Lung (tissue), 12 donors: ENCODE results near the gene ATF6. TPM values are rescaled to one million over a fixed set of nuclear protein-coding genes. Genes with fewer than 3 reads are reported as not detected.

Source experiments
- ATAC-seq: fragments of 200-7000 bp; cut with Tn5 transposase; one replicate; pipeline ENCODE4 v1.9.1; 2020; ENCODE audit warnings: moderate number of reproducible peaks; ENCODE audit not compliant: insufficient read depth, low FRiP score
- DNase-seq, 3 donors: peaks; one replicate each; pipeline ENCODE4 v3.0.0-alpha.2; 2013 to 2017
- H3K27ac ChIP-seq, 2 donors: one replicate each; pipeline ENCODE4 v1.5.1; 2013; ENCODE audit warnings: mild to moderate bottlenecking in 2 of 2, moderate library complexity in 2 of 2, control low read depth in 1 of 2, inconsistent platforms in 1 of 2, low read depth in 1 of 2, low read length in 1 of 2
- H3K27me3 ChIP-seq, 3 donors: one replicate each; pipeline ENCODE4 v1.5.1; 2013; ENCODE audit warnings: low read length in 2 of 3; ENCODE audit not compliant: control insufficient read depth in 3 of 3, insufficient read depth in 3 of 3
- H3K36me3 ChIP-seq, 4 donors: one replicate each; pipeline ENCODE4 v1.5.1; 2013; ENCODE audit warnings: low read length in 4 of 4, mild to moderate bottlenecking in 1 of 4, moderate library complexity in 1 of 4; ENCODE audit not compliant: control insufficient read depth in 4 of 4, insufficient read depth in 4 of 4
- H3K4me1 ChIP-seq, 5 donors: one replicate each; pipeline ENCODE4 v1.5.1; 2013; ENCODE audit warnings: low read length in 5 of 5, mild to moderate bottlenecking in 2 of 5, moderate library complexity in 1 of 5; ENCODE audit not compliant: control insufficient read depth in 5 of 5, insufficient read depth in 5 of 5
- H3K4me3 ChIP-seq: one replicate; pipeline ENCODE4 v1.5.1; 2013; ENCODE audit warnings: mild to moderate bottlenecking, control low read depth, moderate library complexity
- H3K9ac ChIP-seq, 2 donors: one replicate each; pipeline ENCODE4 v1.5.1; 2013; ENCODE audit warnings: low read length in 2 of 2, control low read depth in 1 of 2; ENCODE audit not compliant: insufficient read depth in 1 of 2
- H3K9me3 ChIP-seq, 4 donors: one replicate each; pipeline ENCODE4 v1.5.1; 2013; ENCODE audit warnings: low read length in 3 of 4, mild to moderate bottlenecking in 1 of 4, moderate library complexity in 1 of 4; ENCODE audit not compliant: control insufficient read depth in 4 of 4, insufficient read depth in 3 of 4
- CTCF ChIP-seq: IDR thresholded peaks from 2 replicates; pipeline ENCODE4 v1.5.1; 2012; ENCODE audit warnings: mild to moderate bottlenecking; ENCODE audit errors: control extremely low read depth, extremely low read depth
- WGBS, 2 donors: extraction: QIAGEN DNeasy Blood & Tissue Kit; methylation state at CpG; one replicate each; pipeline ENCODE4 v1.1.7; 2013; 5-methylcytosine and 5-hydroxymethylcytosine counted together
- polyA plus RNA-seq, 2 donors: library from polyadenylated mRNA; stranded (reverse); fragments of 200-250 nt; gene quantifications; one replicate each; pipeline ENCODE4 v1.2.1, GENCODE V29; 2013
- total RNA-seq, 2 donors: library from RNA; depleted of rRNA in 1 of 2; stranded (reverse); fragments of >200 nt in 1 of 2; gene quantifications; one replicate each; pipeline ENCODE4 v1.2.1, GENCODE V29; 2014 to 2021
- donor health status: control.
- donor health status: control.
- donor health status: Bipolar disorder and iron deficiency.
- donor health status: healthy.
- donor health status: DM: yes; HTN: yes; CAD: no.

The ATF6 gene
- total and polyA plus RNA-seq, 4 donors, result 4.3 to 44.8 (median 22.6) TPM

DNA sequence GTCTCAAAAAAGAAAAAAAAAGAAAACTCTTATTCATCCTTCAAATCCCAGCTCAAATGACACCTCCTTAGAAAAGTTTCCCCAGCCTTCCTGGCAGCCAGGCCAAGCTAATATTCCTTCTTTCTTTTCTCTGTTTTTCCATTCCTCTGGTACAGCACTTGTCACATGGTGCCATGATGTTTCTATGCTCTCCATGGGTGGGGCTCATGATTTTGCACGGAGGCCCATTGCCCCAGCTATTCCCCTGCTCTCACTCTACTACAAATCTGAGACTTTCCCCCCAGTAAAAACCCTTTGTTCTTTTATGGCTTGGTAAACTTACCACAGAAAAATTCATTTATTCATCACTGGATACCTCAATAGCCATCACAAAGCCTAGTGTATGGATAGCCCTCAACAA is 231.0 kb downstream of the ATF6 start:
- ATAC-seq (no peak), DNase-seq (no peak)
- no peak overlapping the region for H3K9ac ChIP-seq
- peaks cover 0 to 5% (median 3%) of the 10 kb centered on the region in 5 donors for H3K4me1 ChIP-seq
- H3K4me3 ChIP-seq, result no peak overlapping the region
- no peak for TF ChIP-seq CTCF
- WGBS, 2 donors, result 85 to 97% methylated on average over 1 of the region's 1 CpG
- peaks cover 0 to 5% (median 0%) of the 10 kb centered on the region in 4 donors for H3K9me3 ChIP-seq
- no peaks in the 10 kb centered on the region for H3K27me3 ChIP-seq
- H3K36me3 ChIP-seq, result peaks cover 0 to 9% (median 0%) of the 10 kb centered on the region in 4 donors
- no peak overlapping the region for H3K27ac ChIP-seq

GRCh38 chr1:161998811-161999210 is 232.7 kb downstream of the ATF6 start:
- no peak overlapping the region for H3K4me3 ChIP-seq
- H3K4me1 ChIP-seq, result peaks cover 0 to 5% (median 3%) of the 10 kb centered on the region in 5 donors
- H3K36me3 ChIP-seq, result peaks cover 0 to 9% (median 0%) of the 10 kb centered on the region in 4 donors
- TF ChIP-seq CTCF, result no peak
- no peaks in the 10 kb centered on the region for H3K27me3 ChIP-seq
- no peak for DNase-seq
- 94 to 95% methylated on average over 5 of the region's 5 CpGs for WGBS, 2 donors
- H3K9ac ChIP-seq, result no peak overlapping the region
- peaks cover 0 to 5% (median 0%) of the 10 kb centered on the region in 4 donors for H3K9me3 ChIP-seq
- no peak overlapping the region for H3K27ac ChIP-seq
- ATAC-seq, result no peak

DNA sequence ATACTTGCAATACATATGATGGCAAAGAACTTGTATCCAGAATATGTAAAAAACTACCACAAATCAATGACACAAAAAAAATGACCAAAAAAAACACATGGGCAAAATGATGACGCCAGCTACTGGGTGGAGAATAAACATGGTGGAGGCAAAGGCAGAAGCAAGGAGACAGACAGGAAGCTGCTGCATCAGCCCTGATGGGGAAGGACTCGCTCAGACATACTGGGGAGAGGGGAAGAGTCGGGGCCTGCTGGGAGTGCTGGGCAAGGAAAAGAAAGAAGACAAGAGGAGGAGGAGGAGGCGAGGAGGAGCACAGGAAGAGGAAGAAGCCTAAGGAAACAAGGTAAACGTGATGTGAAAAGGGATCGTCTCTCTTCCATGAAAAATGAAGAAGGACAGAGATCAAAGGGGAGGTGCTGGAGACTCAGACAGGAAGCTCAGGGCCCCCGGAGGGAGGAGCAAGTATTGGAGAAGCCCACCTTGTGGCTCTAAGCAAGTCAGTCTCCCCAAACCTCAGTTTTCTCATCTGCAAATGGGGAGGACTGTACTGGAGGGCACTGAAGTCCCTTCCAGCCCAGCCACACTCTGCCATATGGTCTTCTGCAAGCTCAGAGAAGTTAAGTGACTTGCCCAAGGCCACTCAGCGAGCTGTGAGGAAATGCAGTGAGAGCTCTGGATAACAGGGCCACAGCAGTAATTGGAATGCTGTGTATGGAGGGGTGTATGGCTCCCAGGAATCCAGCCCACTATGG is 233.4 kb downstream of the ATF6 start:
- H3K9ac ChIP-seq, result no peak overlapping the region
- peaks cover 0 to 9% (median 0%) of the 10 kb centered on the region in 4 donors for H3K36me3 ChIP-seq
- H3K27ac ChIP-seq, result no peak overlapping the region
- peaks cover 0 to 4% (median 0%) of the 10 kb centered on the region in 5 donors for H3K4me1 ChIP-seq
- no peak for DNase-seq
- no peak for TF ChIP-seq CTCF
- no peaks in the 10 kb centered on the region for H3K27me3 ChIP-seq
- no peak for ATAC-seq
- peaks cover 0 to 5% (median 0%) of the 10 kb centered on the region in 4 donors for H3K9me3 ChIP-seq
- WGBS, 2 donors, result 44 to 61% methylated on average over 8 of the region's 8 CpGs
- H3K4me3 ChIP-seq, result no peak overlapping the region
